ENCODE results near the gene USP2.
A peak's percentile ranks its signal among the peaks of the same experiment; 100 is the strongest.

Gene USP2

GRCh38 chr11:119366690-119367620 lies 14.5 kb downstream of the USP2 start:
- Histone ChIP-seq H3K4me3 (ENCODE audit: low read length) (no peak overlapping the region), H3K9me3 (ENCODE audit: control insufficient read depth, low read length) (no peaks in the 10 kb centered on the region), H3K9ac (ENCODE audit: low read length) (no peak overlapping the region), H3K36me3 (ENCODE audit: control insufficient read depth, insufficient read depth, low read length) (no peaks in the 10 kb centered on the region), H3K27me3 (ENCODE audit: control insufficient read depth, insufficient read depth, low read length) (peaks cover 16% of the 10 kb centered on the region), H3K4me1 (ENCODE audit: control insufficient read depth, insufficient read depth, low read length) (peaks cover 69% of the 10 kb centered on the region)

DNA sequence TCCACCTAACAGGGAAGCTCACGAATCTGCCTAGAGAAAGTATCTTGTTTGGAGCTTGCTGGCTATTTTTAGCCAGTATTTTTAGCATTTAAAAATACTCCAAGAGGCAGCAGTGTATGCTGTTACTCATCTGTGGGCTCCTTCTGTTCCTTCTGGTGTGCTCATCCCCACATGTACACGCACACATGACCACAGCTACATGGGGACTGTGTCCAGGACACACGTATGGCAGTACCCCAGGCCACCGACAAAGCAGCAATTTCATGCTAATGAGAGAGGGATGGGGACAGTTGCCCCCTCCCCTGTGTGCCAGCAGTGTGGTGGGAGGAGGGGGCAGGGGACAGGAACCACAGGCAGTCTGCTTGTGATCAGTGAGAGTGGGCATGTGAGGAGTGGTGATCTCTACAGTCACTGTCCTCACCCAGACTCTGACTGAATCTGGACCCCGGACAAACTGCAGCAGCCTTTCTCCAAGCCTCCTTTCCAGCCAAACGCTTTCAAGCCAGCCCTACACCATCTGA lies 16.4 kb downstream of the USP2 start:
- Histone ChIP-seq H3K9ac (ENCODE audit: low read length) (no peak overlapping the region), H3K4me3 (ENCODE audit: low read length) (no peak overlapping the region), H3K9me3 (ENCODE audit: control insufficient read depth, low read length) (no peaks in the 10 kb centered on the region), H3K36me3 (ENCODE audit: control insufficient read depth, insufficient read depth, low read length) (no peaks in the 10 kb centered on the region), H3K27me3 (ENCODE audit: control insufficient read depth, insufficient read depth, low read length) (peaks cover 16% of the 10 kb centered on the region), H3K4me1 (ENCODE audit: control insufficient read depth, insufficient read depth, low read length) (peaks cover 64% of the 10 kb centered on the region)

GRCh38 chr11:119363851-119364590 lies 17.5 kb downstream of the USP2 start:
- Histone ChIP-seq H3K4me3 (ENCODE audit: low read length) (no peak overlapping the region), H3K9me3 (ENCODE audit: control insufficient read depth, low read length) (no peaks in the 10 kb centered on the region), H3K36me3 (ENCODE audit: control insufficient read depth, insufficient read depth, low read length) (no peaks in the 10 kb centered on the region), H3K4me1 (ENCODE audit: control insufficient read depth, insufficient read depth, low read length) (peaks cover 53% of the 10 kb centered on the region), H3K9ac (ENCODE audit: low read length) (peak overlapping the region; percentile 42), H3K27me3 (ENCODE audit: control insufficient read depth, insufficient read depth, low read length) (peaks cover 16% of the 10 kb centered on the region)

DNA sequence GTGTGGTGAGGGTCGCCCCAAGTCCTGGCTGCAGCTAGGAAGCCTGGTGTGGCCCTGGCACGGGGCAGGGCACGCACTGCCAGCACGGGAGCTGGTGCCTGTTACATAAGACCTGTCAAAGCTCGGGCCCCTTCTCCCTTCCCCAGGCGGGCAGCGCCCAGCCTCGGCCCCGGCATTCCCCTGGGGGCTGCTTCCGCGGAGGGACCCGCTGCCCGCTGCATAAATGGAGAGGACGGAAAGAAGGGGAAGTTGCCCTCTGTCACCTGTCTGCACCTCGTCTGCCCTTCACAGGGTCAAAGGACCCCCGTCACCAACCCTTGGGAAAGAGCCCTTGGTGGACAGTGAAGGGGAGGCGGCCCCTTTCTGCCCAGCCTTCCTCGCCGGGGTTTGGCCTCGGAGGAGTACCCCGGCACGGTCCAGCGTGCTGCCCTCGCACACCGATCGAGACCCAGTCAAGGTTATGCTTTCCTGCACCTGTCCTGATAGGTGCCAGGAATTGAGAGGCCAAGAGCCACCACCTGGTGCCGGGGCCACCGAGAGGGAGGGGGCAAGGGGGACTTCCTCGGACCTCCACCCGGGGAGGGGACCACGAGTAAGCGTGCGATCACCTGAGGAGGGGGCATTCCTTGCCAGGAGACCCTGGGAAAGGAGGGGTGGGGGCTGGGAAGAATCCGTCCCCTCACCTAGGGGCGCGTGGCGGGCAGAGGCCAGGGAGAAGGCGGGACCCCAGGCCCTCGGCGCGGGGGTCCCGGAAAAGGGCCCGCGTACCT lies 18.2 kb downstream of the USP2 start:
- Histone ChIP-seq H3K27me3 (ENCODE audit: control insufficient read depth, insufficient read depth, low read length) (peaks cover 16% of the 10 kb centered on the region), H3K9ac (ENCODE audit: low read length) (peak overlapping the region; percentile 42), H3K4me3 (ENCODE audit: low read length) (no peak overlapping the region), H3K36me3 (ENCODE audit: control insufficient read depth, insufficient read depth, low read length) (no peaks in the 10 kb centered on the region), H3K9me3 (ENCODE audit: control insufficient read depth, low read length) (no peaks in the 10 kb centered on the region), H3K4me1 (ENCODE audit: control insufficient read depth, insufficient read depth, low read length) (peaks cover 45% of the 10 kb centered on the region)

DNA sequence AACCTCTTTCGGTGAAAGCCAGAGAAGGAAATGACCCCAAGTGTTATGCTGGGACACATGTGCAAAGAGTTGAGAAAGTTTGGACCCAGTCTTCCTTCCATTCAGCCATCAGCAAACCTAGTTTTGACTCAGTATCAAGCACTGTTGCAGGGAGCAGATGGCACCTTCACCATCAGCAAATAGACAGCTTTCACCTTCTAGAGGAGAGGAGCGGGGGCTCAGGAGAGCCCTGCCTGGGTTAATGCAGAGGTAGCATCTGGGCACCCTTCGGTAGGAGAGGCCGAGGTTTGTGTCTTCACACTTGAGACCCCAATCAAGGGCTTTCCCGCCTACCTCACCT lies 18.8 kb downstream of the USP2 start:
- no peaks in the 10 kb centered on the region for H3K9me3 ChIP-seq (ENCODE audit: control insufficient read depth, low read length)
- no peak overlapping the region for H3K4me3 ChIP-seq (ENCODE audit: low read length)
- H3K9ac ChIP-seq (ENCODE audit: low read length): no peak overlapping the region
- peaks cover 40% of the 10 kb centered on the region for H3K4me1 ChIP-seq (ENCODE audit: control insufficient read depth, insufficient read depth, low read length)
- no peaks in the 10 kb centered on the region for H3K36me3 ChIP-seq (ENCODE audit: control insufficient read depth, insufficient read depth, low read length)
- H3K27me3 ChIP-seq (ENCODE audit: control insufficient read depth, insufficient read depth, low read length): peaks cover 16% of the 10 kb centered on the region

DNA sequence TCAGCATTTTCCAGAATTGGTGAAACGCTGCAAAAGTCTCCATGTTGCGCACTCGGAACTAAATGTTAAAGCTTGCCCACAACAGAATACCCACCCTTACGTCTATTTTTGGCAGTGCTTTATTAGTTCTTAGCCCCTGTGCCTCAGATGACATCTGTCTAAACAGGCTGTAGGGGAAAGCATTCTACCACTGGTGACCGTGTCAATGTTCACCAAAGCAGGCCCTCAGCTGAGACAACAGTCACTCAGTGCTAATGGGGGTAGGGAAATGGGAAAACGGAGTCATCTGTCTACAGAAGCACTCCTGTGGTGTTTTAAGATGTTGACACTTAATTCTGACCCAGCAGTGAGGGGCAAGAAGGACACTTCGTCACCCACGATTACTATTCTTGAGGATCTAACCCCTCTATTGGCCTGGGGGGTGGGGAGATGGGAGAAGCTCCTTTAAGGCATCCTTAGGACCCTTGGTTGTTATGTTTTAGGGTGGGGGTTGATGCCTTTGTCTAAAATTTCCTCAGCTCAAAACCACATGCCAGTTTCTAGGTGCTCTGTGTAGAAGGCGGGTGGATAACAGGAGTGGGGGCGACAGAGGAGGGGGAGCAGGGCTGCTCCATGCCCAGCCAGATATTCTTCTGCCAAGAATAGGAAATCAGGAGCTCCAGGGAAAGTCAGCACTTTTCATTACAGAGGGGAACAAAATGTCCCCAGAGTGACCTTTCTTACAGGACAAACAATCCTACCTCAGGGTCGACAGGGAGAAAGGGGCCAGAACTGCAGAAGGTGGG lies 19.4 kb downstream of the USP2 start:
- no peaks in the 10 kb centered on the region for H3K36me3 ChIP-seq (ENCODE audit: control insufficient read depth, insufficient read depth, low read length)
- no peak overlapping the region for H3K9ac ChIP-seq (ENCODE audit: low read length)
- H3K27me3 ChIP-seq (ENCODE audit: control insufficient read depth, insufficient read depth, low read length): peaks cover 16% of the 10 kb centered on the region
- H3K4me3 ChIP-seq (ENCODE audit: low read length): no peak overlapping the region
- peaks cover 34% of the 10 kb centered on the region for H3K4me1 ChIP-seq (ENCODE audit: control insufficient read depth, insufficient read depth, low read length)
- H3K9me3 ChIP-seq (ENCODE audit: control insufficient read depth, low read length): no peaks in the 10 kb centered on the region

DNA sequence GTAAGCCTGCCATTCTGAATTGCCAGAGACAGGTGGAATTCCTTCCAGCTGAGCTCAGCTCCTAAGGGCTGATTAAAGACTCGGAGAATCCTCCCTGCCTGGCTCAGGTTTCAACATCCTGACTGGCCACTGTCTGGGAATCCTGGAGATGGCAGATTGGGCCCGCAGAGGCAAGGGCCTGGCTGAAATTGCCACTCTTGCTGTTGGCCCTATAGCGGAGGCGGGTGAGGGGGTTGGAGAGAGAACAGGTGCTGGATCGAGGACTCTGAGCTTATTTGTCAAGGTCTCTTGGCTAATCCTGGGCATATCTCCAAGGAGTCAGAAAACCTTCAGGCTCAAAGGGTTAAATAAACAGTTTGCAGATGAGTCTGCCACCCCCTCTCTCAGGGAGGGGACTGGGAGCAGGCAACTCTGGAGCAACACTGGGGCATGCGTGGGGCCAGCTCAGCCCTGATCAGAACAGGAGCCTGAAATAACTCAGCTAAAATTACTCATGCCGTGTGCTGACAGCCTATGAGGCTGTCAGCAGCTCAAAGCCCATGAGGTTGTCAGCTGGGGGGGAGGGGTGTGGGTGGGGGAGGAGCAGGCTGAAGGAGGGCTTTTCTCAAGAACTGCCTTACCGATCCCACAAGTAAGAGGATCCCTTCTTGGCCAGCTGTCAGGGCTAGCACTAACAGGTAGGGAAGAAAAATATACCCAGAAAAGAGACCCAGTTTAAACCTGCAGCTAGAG lies 20.3 kb downstream of the USP2 start:
- Histone ChIP-seq H3K27me3 (ENCODE audit: control insufficient read depth, insufficient read depth, low read length) (peaks cover 16% of the 10 kb centered on the region), H3K9ac (ENCODE audit: low read length) (peak overlapping the region; percentile 2), H3K4me1 (ENCODE audit: control insufficient read depth, insufficient read depth, low read length) (peaks cover 26% of the 10 kb centered on the region), H3K9me3 (ENCODE audit: control insufficient read depth, low read length) (no peaks in the 10 kb centered on the region), H3K4me3 (ENCODE audit: low read length) (no peak overlapping the region), H3K36me3 (ENCODE audit: control insufficient read depth, insufficient read depth, low read length) (no peaks in the 10 kb centered on the region)

DNA sequence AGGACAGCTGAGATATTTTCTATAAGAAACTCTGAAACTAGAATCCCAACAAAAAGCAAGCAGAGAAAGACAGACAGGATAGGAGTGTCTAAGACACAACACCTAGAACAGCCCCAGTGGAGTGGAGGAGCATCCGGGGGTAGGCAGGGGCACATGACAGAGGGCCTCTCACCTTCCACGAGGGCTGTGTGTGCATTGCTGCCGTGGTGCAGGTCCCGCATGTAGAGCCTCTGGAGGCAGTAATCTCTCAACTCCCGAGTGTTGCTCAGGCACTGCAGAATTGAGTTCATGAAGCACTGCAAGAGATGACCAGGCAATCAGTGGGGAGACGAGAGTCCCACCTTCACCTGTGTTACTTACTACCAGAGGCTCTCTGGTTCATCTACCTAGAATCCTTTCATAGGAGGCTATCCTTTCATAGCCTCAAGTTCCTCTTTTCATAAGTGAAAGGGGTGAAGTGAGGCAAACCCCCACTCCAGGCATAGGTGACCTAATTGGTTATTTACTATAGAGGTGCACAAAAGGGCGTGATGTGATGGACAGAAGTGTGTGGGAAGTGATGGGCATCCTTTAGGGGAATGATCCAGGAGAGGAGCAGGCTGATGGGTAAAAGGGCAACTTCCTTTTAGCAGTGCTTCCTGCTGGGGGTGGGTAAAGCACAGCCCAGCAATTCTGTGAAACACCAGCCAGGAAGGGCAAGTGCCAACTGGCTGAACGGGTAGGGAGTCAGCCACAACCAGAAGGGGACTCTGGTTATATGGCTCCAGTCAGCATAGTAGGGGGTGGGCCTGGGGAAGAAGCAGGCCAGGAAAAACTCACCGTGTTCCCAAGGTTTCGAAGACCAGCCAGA lies 21.9 kb downstream of the USP2 start:
- Histone ChIP-seq H3K4me1 (ENCODE audit: control insufficient read depth, insufficient read depth, low read length) (peaks cover 22% of the 10 kb centered on the region), H3K36me3 (ENCODE audit: control insufficient read depth, insufficient read depth, low read length) (no peaks in the 10 kb centered on the region), H3K9ac (ENCODE audit: low read length) (no peak overlapping the region), H3K9me3 (ENCODE audit: control insufficient read depth, low read length) (no peaks in the 10 kb centered on the region), H3K27me3 (ENCODE audit: control insufficient read depth, insufficient read depth, low read length) (peaks cover 11% of the 10 kb centered on the region), H3K4me3 (ENCODE audit: low read length) (no peak overlapping the region)

DNA sequence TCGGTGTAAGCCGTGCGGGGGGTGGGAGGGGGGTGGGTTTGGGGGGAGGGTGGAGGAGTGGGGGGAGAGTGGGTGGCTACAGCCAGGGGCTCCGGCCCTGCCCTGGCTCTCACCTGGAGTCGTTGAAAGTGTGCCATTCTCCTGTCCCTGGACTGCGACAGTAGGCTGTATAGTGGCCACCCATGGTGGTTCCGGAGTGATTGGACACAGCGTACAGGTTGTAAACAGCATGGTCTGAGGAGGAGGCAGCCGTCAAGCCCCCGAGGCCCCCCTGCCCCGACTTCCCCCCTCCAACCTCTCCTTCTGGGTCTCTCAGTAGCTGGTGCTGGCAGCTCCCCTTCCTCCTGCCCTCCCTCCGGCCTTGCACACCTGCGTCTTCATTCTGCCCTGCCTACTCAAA lies 24.4 kb downstream of the USP2 start:
- H3K9ac ChIP-seq (ENCODE audit: low read length): peak overlapping the region; percentile 74
- H3K4me3 ChIP-seq (ENCODE audit: low read length): no peak overlapping the region
- H3K4me1 ChIP-seq (ENCODE audit: control insufficient read depth, insufficient read depth, low read length): peaks cover 22% of the 10 kb centered on the region

GRCh38 chr11:119356349-119357031 lies 25.0 kb downstream of the USP2 start:
- no peaks in the 10 kb centered on the region for H3K36me3 ChIP-seq (ENCODE audit: control insufficient read depth, insufficient read depth, low read length)
- H3K9me3 ChIP-seq (ENCODE audit: control insufficient read depth, low read length): no peaks in the 10 kb centered on the region
- no peaks in the 10 kb centered on the region for H3K27me3 ChIP-seq (ENCODE audit: control insufficient read depth, insufficient read depth, low read length)
- peak overlapping the region; percentile 86 for H3K4me3 ChIP-seq (ENCODE audit: low read length)
- peak overlapping the region; percentile 74 for H3K9ac ChIP-seq (ENCODE audit: low read length)
- H3K4me1 ChIP-seq (ENCODE audit: control insufficient read depth, insufficient read depth, low read length): peaks cover 16% of the 10 kb centered on the region

More for the DNA sequence above, 24.4 kb downstream of the USP2 start:
- Histone ChIP-seq H3K9me3 (ENCODE audit: control insufficient read depth, low read length) (no peaks in the 10 kb centered on the region), H3K36me3 (ENCODE audit: control insufficient read depth, insufficient read depth, low read length) (no peaks in the 10 kb centered on the region), H3K27me3 (ENCODE audit: control insufficient read depth, insufficient read depth, low read length) (no peaks in the 10 kb centered on the region)
